ENCODE measurements around the gene FLT3. TPM values are rescaled to one million over a fixed set of nuclear protein-coding genes. Genes with fewer than 3 reads are reported as not detected.
A peak's percentile ranks its signal among the peaks of the same experiment; 100 is the strongest.

The FLT3 gene
- total RNA-seq, 1 experiment from 2014 or later: 0.04 TPM

DNA sequence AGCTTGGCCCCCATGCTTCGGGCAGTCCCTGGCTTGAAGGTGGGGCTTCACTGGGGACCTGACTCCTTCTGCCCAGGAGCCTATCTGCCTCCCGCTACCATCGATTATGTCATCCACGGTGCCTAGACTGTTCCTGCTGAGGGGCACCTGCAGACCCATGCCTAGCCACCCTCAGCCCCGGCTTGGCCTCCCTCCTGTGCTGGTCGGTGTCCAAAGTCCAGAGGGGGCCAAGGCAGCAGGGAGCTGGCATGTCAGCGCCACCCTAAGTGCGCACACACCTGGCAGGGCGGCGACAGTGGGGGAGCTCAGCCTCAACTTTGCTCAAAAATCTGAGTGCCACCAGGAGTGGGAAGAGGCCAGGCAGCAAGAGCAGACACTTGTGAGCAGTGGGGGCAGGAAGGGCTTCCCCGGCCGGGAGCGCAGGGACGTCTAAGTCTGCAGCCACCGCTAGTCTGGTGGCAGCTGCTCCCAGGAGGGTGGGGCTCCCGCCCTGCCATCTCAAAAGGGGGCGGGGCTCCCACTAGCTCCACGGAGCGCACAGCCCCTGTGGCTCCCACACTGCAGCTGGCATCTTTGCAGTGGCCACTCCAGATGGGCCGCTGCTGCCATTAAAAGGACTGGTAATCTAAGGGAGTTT lies 98.4 kb downstream of the FLT3 start:
- DNase-seq (ENCODE audit: low spot score): no peak

DNA sequence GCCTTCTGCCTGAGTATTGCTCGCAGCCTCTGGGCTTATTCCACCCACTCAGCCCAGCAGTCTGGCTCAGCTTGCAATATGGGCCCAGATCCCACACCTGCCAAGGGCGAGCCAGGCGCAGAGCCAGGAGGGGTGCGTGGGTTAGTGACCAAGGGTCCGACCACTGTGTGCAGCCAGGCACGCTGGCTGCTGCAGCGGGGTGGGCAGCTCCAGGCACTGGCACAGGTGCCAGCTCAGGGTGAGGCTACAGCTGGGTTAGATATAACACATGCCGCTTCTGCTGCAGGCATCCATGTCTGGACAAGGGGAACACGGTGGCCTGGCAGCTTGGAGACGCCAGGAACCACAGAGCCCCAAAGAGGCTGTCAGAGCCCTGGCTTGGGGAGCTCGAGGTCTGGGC lies 99.3 kb downstream of the FLT3 start:
- no peak for DNase-seq (ENCODE audit: low spot score)

DNA sequence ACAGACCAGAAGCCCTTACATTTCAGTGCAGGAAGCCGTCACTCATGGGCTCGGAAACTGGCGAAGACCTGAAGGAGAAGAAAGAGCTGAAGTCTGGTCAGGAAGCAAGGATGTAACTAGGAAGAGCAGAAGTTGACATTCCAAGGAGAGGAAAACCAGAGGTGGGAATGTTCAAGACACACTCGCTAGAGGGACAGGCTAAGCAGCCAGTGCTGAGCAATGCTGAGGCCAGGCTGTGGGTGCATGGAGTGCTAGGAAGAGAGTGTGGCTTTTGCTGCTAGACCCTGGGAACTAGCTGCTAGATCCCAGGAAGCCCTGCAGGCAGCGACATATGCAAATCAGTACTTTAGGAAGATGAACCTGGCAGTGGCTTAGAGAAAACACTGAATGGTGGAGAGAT lies 99.8 kb downstream of the FLT3 start:
- no peak for DNase-seq (ENCODE audit: low spot score)

DNA sequence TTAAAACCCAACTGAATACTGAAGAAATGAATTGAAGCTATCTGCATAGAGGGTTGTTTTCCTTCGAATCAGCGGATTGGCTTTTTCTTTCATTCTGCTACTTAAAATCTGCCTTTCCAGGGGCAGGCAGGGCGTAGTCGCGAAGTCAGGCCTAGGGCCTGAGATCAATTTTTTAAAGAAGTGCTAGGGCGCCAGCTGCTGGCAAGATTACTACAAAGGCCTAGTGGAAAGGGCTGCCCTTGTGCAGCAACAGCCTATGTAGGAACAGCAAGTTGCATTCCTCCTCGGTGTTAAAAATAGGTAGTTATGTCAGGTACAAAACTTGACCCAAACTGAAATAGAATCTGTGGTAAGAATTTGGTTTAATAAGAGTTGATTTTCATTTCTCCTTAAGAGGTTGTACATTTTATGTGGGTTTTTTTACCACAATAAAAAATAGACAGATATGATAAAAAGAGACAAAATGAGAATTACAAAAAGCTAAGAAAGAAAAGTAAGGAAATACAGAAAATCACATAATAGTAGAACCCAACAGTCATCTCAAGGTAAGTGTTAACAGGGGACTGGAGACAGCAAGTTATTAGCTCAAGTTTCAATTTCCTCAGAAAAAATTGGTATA lies 102.4 kb downstream of the FLT3 start:
- DNase-seq (ENCODE audit: low spot score): peak; percentile 38

DNA sequence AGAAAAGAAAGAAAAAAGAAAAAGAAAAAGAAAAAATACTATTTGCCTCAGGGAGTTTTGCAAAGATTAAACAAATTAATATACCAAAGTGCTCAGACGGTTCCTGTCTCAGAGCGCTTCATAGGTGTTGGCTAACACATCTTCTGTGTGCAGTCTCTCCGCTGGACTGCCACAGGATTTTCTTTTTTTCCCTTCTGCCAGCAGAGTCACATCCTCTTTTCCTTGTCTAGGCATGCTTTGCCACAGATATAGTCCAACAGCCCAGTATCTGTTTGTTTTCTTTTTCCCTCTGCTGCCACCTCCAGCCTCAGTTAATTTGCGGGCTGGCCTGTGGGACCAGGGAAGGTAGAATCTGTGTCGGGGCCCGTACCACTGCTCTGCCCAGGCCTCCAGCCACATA lies 108.5 kb downstream of the FLT3 start:
- DNase-seq (ENCODE audit: low spot score): no peak

DNA sequence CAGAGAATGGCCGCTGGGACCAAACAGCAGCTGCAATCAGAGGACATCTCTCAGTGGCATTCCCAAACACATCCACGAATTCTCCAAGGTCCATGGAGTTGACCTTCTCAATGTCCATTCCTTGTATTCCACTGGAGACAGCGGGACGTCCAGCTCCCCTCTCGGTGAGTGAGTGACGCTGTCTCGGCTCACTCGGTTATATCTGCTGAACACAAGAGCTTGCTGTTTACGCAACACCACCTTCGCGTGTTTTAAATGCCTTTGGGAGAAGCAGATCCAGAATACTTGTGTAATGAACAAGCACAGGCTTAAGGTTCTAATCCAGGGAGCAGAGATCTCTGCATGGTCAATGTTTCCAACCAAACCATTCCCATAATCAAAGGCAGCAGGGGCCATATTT lies 111.9 kb downstream of the FLT3 start, which contains the start of gene URAD:
URAD (minus strand) TSS at position 174 of the 400 bp plus-strand sequence; CDS start at position 118, 56 bp downstream.
- DNase-seq (ENCODE audit: low spot score): no peak

DNA sequence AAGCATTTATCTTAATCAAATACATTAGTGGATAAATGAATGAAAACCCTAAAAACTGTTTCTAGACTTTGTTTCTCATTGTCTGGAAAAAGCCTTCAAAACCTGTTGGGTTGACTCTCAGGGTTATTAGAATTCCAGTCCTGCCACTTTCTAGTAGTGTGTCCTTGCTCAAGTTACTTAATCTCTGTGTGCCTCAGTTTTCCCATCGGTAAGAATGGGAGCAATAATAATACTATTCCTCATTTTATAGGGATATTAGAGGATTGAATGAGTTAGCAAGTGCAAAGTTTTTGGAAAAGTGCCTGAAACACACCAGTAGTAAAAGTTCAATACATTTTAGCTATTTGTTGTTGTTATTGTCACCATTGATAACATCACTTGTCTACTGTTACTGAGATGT lies 114.8 kb downstream of the FLT3 start:
- DNase-seq (ENCODE audit: low spot score): no peak

DNA sequence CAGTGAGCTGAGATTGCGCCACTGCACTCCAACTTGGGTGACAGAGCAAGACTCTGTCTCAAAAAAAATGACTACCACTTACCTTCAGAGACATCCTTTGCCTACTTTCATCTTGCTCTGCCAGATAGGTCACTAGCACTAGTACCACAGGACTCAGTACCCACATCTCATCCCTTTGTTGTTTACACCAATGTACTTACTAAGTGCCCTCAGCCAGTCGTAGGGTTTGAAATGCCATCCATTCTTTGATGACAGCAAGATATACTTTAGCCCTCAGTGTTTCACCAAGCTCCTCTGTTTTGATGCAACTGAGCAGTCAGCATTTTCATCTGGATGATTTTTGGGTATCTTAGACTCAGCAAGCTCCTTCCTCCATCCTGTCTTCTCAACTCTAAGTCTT lies 118.0 kb downstream of the FLT3 start:
- DNase-seq (ENCODE audit: low spot score): no peak

DNA sequence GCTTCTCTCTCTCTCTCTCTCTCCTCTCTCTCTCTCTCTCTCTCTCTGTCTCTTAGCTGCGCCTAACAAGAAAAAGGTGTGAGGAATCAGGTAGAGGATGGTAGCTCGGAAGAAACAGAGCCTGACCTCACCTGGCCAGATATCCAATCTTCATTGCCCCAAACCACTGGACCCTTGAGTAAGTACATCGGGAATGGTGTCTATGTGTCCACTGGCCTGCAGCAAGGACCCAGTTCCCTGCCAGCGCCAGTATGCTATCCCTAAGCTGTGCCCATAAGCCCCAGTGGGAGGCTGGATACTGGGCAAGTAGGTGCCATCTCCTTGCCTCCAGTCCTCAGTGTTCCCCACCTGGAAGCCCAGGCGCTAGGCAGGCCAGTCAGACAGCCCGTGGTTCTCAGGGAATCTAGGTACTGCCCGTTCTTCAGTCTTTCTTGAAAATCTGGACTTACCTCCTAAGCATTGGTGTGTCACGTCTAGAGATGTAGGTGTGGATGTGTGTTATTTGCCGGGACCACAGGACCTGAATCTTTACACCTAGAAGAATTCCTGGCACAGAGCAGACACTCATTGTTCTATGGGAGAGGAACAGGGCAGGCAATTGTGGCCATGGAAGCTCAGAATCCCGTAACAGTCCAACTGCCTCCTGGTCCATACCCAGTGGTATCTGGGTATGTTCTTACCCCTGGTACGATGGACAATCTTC lies 119.2 kb downstream of the FLT3 start:
- DNase-seq (ENCODE audit: low spot score): no peak

DNA sequence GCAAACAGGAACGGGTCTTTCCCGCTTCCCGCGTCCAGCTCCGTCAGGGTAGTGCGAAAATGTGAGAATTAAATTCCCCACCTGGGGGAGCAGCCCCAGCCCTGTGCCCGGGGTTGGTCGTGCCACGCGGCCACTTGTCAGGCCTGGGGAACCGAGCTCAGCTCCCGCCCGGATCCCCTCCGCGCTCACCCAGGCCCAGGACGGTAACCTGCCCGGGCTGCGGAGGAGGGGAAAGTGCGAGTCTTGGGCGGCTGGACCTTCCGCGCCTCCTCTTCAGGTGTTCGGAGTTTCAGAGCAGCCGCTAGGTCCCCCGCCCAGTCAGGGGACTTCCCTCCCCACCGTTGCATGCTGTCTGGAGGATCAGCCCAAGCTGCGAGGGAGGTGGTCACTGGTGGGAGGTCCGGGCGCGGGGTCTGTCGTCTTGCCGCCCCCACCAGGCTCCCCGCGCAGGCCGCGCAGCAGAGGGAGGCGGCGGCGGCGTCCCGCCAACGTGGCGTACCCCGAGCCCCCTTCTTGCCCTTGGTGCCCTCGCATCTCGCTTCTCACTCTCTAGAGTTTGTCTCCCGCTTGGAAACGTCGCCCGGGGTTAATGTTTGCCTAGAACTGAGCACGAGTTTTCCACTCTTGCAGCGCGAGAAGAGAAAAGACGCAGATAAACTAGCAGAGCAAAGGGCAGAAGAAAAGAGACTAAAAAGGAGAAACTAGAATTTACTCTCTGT lies 119.9 kb downstream of the FLT3 start:
- DNase-seq (ENCODE audit: low spot score): no peak

DNA sequence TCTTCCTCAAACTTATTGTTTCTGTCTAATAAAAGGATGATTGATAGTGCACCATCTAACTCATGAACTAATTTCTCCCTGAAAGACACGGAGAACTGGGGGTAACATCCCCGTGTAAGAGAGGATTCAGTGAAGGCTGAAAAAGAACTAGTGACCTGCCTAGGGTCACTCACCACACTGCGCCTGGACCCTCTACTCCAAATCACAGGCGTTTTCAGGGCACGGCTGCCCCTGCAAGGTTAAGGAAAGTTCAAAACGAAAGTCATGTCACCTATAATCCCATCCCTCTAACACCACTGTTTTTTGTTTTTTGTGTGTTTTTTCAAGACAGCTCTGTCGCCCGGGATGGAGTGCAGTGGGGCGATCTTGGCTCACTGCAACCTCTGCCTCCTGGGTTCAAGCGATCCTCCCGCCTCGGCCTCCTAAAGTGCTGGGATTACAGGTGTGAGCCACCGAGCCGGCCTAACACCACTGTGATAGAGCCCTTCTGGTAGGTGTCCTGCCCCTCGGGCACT lies 120.6 kb downstream of the FLT3 start:
- no peak for DNase-seq (ENCODE audit: low spot score)

DNA sequence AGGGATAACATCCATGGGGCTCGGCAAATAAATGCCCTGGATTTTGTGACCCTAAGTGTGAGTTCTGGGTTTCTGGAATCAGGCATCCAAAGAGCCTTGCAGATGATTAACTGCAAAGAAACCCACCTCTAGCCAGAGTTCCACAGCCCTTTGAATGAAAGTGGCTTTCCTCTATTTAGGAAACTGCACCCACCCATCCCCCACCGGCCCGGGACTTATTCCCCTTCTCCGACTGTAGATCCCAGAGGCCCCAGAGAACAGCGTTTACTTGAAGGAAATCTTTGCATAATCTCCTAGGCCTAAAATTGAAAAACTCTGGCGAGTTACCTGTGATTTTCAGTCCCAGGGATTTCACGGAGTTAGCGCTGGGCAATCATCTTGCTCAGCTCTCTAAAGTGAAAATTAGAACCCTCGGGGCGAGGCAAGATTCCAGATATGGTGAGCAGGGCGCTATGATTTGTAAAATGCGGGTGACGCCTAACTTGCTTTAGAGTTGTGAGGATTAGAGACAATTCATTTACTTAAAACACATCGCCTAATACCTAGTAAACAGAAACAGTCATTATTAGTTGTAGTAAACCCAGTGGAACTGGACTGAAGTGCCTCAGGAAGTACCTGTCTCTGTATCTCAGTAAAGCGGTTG lies 121.3 kb downstream of the FLT3 start:
- DNase-seq (ENCODE audit: low spot score): no peak

DNA sequence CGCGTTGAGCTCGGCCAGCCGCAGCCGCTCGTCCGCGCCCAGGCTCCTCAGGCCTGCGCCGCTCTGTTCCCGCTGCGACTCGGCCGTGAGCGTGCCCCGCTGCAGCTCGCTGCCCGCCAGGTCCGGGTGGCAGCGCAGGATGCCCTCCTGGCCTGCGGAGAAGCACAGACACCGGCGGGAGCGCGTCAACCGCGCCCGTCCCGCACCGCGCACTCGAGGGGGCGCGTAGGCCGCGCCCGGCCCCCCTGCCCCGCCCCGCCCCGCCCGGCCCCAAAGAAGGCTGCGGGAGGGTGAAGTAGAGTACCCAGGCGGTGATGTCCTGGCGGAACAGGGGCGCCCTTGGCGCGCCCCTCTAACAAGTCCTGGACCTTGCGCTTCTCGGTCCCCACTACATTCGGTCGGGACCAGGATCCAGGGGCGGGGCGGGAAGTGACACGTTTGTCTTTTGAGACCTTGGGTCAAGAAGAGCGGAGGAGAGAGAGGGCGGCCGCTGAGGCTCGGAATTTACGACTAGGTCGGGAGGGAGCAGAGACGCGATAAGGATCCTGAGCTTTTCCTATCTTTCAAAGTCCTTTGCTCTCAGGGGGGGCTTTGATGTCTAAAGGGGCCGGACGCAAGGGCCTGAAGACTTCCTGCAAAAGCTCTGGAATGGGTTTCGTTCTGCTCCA lies 121.9 kb downstream of the FLT3 start:
- no peak for DNase-seq (ENCODE audit: low spot score)

DNA sequence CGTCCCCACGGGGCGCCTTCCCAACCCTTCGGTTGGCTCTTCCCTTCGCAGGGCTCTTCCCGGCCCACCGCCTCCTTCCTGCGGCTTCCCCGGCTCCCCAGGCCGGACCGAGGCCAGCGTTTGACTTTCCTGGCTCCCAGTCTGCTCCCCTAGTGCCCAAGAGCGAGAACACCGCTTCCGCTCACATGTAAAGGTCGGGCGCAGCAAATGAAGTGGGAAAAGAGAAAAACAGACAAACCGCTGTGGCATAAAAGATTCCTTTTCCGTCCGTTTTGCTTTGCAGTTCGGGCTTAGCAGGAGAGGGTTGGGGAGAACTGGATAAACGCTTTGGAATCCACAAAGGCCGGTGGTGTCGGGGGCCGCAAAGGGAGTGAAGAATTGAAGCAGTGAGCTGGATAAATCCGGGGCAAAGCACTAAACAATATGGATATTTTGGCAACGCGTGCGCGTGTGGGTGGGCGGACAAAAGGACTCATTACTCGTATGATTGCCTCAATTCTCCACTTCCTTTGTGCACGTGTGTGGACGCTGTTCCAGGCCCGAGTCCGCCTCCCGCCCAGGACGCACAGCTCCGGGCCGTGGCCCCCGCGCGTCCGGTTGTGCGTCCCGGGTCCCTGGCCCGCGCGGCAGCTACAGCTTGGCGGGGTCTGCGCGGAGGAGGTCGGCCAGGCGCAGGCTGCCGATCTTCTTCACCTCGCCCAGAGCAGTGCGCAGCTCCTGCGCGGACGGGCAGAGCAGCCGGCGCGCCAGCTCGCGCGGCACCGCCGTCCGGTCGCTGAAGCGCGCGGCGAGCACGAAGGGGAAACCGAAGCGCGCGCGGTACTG lies 122.7 kb downstream of the FLT3 start:
- DNase-seq (ENCODE audit: low spot score): no peak

DNA sequence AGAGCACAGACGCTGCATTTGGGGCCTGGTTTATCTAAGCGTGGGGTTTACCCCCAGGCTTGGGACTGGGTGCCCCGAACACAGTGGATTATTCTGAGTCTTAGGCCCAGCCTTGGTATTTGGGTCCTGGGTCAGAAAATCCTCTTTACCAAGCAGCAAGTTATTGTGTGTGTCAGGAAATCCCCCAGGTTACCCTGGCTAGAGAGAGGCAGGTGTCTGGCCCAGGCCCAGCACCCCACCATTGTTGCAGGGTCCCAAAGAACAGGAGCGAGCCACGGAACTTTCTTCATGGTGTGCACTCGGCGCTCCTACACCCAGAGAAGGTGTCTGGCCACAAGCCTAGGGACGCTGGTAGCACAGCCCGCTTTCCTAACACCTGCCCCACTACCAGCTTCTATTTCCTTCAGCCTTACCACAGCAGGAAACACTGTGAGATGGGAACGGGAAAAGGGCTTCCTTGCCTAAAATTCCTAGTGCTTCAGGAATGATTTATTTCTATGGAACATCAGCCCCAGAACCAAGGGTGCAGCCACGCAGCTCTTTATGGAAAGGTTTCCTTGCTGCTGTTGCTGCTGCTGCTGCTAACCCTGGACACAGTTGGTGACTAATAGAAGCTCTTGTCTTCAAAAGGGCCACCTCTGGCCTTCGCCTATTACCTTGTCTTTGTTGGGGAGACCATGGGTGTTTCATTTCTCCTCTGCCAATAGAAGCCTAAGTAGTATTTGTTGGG lies 123.8 kb downstream of the FLT3 start:
- no peak for DNase-seq (ENCODE audit: low spot score)

DNA sequence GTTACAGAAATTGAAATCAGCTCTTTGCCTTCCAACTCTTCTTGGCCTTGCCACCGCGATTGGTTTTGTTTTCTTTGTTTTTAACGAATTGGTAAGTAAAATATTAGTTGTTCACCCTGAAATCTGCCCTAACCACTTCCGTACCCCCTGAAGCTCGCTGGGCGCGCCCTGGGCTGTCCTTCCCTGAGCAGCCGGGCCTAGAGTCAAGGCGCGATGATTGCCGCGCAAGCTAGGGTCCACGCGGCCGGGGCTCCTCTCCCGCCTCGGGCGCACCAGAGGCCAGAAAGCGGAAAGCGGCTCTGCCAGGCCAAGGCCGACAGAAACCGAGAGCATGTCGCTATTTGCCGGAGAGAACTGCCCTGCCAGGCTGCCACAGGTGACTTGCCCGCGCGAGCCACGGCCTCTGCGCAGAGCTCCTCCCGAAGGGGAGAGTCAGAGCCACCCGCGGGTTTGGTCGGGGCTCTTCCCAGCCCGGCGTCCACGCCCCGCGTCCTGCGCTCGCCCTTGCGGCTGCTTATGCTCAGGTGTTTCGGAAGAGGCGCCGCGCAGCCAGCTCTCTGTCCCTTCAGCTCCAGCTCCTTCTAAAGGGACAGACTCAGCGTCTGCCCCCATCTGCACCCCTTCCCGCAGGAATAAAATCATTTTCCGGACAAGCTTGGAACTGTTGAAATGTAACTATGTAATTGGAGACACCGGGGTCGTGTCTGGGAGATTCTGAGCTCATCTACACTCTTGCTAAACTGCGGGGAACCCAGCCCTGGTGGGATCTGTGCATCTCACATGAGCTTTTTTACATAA lies 124.6 kb downstream of the FLT3 start:
- DNase-seq (ENCODE audit: low spot score): no peak

DNA sequence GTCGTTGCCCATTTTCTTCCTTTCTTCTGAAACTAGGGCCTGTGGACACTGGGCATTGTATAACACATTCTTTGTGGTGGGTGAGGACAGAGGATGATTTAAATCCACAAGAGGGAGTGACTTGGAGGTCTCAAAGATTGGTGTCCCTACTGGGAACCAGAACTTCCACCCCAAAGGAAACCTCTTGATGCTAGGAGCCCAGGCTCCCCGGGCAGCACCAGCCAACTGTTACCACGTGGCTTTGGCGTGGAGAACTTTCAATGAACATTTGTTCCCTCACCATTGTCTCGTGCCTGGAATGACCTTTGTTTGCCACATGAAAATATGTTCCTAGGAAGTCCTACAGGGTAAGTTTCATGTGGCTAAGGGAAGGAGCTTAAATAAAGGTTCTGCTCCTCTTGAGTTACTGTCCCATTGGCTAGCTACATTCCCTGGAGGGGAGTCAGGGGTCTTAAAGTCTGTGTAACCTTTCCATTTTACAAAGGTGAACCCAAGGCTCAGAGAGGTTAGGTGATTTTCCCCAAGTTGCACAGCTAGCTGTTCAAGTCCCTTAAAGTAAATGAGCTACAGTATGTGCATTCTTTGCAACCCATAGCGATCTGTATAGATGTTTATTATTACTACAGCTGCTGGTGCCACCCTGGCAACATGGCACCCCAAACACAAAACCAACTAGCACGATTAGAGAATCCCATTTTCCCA lies 126.3 kb downstream of the FLT3 start:
- DNase-seq (ENCODE audit: low spot score): no peak

DNA sequence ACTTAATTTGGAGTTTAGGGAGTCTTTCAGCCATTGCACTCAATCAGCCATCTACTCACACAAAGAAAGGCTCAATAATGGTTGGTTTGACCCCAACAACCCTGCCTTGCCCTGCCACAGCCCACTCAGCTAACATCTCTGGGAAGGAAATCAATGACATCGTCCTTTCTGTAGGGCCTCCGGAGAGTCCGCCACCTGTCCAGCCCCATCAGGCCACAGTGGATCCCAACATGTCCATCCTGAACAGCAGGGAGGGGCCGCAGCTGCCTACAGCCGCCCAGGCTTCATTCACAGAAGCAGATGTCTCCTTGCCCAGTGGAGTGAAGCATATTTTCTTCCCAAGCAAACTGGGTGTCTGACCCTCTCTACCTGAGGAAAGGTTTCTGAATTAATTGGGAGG lies 127.1 kb downstream of the FLT3 start:
- no peak for DNase-seq (ENCODE audit: low spot score)
